H1 (cell line): ENCODE measurements around the gene TFE3. TPM values are rescaled to one million over a fixed set of nuclear protein-coding genes. Genes with fewer than 3 reads are reported as not detected.
A peak's percentile ranks its signal among the peaks of the same experiment; 100 is the strongest.

Experiments
- CTCF ChIA-PET: fragments of 300-600 bp; sonication (Branson Sonifier 250); formaldehyde crosslinking; loops from one replicate; lab custom pipeline; 2021; ENCODE audit not compliant: partially characterized antibody; lab: Charles Lee
- POLR2A ChIA-PET: fragments of 300-600 bp; sonication (Branson Sonifier 250); formaldehyde crosslinking; loops from one replicate; lab custom pipeline; 2021; ENCODE audit warnings: inconsistent platforms; ENCODE audit not compliant: partially characterized antibody; lab: Charles Lee
- DNase-seq, 2 experiments: peaks; one replicate each; pipeline versions ENCODE4 v3.0.0 to v3.0.0-alpha.2; 2010 to 2022; ENCODE audit warnings: low spot score in 2 of 2, low read depth in 1 of 2, mixed read lengths in 1 of 2
- FAIRE-seq: peaks from 2 replicates; lab custom pipeline; 2011; peaks lifted over from hg19 to GRCh38; lab: Jason Lieb, UNC
- H2AFZ ChIP-seq: 2 replicates; pipeline ENCODE4 v1.8.1; 2012; ENCODE audit warnings: low read length, inconsistent platforms
- H2AK5ac ChIP-seq: 2 replicates; pipeline ENCODE4 v1.6.1; 2013; ENCODE audit warnings: low read depth, low read length
- H2BK120ac ChIP-seq: replicated peaks from 2 replicates; pipeline ENCODE3; 2013; ENCODE audit warnings: low read depth, low read length, inconsistent platforms
- H2BK12ac ChIP-seq: 2 replicates; pipeline ENCODE4 v1.6.1; 2013; ENCODE audit warnings: low read depth, low read length
- H2BK15ac ChIP-seq: 2 replicates; pipeline ENCODE4 v1.6.1; 2013; ENCODE audit warnings: low read length
- H2BK20ac ChIP-seq: 2 replicates; pipeline ENCODE4 v1.6.1; 2013; ENCODE audit warnings: low read length
- H2BK5ac ChIP-seq: 2 replicates; pipeline ENCODE4 v1.6.1; 2013; ENCODE audit warnings: low read depth, low read length
- H3K14ac ChIP-seq: 2 replicates; pipeline ENCODE4 v1.6.1; 2013; ENCODE audit warnings: inconsistent platforms; ENCODE audit not compliant: insufficient read length
- H3K18ac ChIP-seq: 2 replicates; pipeline ENCODE4 v1.6.1; 2013; ENCODE audit warnings: low read length; ENCODE audit errors: extremely low read depth
- H3K23ac ChIP-seq: 2 replicates; pipeline ENCODE4 v1.6.1; 2013; ENCODE audit warnings: inconsistent platforms; ENCODE audit not compliant: insufficient read length
- H3K23me2 ChIP-seq: 2 replicates; pipeline ENCODE4 v1.6.1; 2013; ENCODE audit warnings: low read depth, low read length
- H3K27ac ChIP-seq: 2 replicates; pipeline ENCODE4 v1.6.1; 2011; ENCODE audit warnings: low read depth, low read length, inconsistent platforms
- H3K27me3 ChIP-seq, 4 experiments: replicated peaks in 1 of 4; 1 replicate in 1 of 4; 2 replicates in 3 of 4; pipeline versions ENCODE4 v1.6.1 to v1.8.1; 2011 to 2013; ENCODE audit warnings: low read length in 3 of 4, mild to moderate bottlenecking in 3 of 4, inconsistent platforms in 2 of 4, mixed read lengths in 2 of 4, moderate library complexity in 1 of 4; ENCODE audit not compliant: control insufficient read depth in 3 of 4, insufficient read depth in 3 of 4; ENCODE audit errors: extremely low read depth in 1 of 4
- H3K36me3 ChIP-seq, 4 experiments: 2 replicates each; pipeline versions ENCODE4 v1.6.1 to v1.8.1; 2011 to 2013; ENCODE audit warnings: mild to moderate bottlenecking in 4 of 4, low read length in 3 of 4, moderate library complexity in 2 of 4, control low read depth in 1 of 4, inconsistent platforms in 1 of 4; ENCODE audit not compliant: insufficient read depth in 4 of 4, control insufficient read depth in 2 of 4
- H3K4ac ChIP-seq: replicated peaks from 2 replicates; pipeline ENCODE3; 2013; ENCODE audit warnings: low read length, low read depth, mixed read lengths, inconsistent platforms; ENCODE audit not compliant: insufficient read length
- H3K4me1 ChIP-seq, 4 experiments: replicated peaks in 1 of 4; 1 replicate in 1 of 4; 2 replicates in 3 of 4; pipeline versions ENCODE4 v1.6.1 to v1.8.1; 2011 to 2013; ENCODE audit warnings: low read length in 3 of 4, inconsistent platforms in 2 of 4, mixed read lengths in 1 of 4; ENCODE audit not compliant: insufficient read depth in 4 of 4, control insufficient read depth in 3 of 4
- H3K4me2 ChIP-seq, 2 experiments: 2 replicates each; pipeline versions ENCODE4 v1.6.1 to v1.8.1; 2011 to 2013; ENCODE audit warnings: low read depth in 2 of 2, low read length in 2 of 2, control low read depth in 1 of 2, inconsistent platforms in 1 of 2, mild to moderate bottlenecking in 1 of 2; ENCODE audit not compliant: insufficient read depth in 1 of 2
- H3K4me3 ChIP-seq, 4 experiments: fragments of 200-600, 300-600 bp in 1 of 4; sonication (generic), shearing (Covaris generic), sonication (Bioruptor Twin) in 1 of 4; 2 replicates each; pipeline versions ENCODE4 v1.5.1 to v1.8.1; 2011 to 2016; ENCODE audit warnings: low read length in 4 of 4, low read depth in 3 of 4, control low read depth in 2 of 4, inconsistent platforms in 2 of 4, mild to moderate bottlenecking in 2 of 4, mixed read lengths in 1 of 4, moderate library complexity in 1 of 4; ENCODE audit not compliant: insufficient read depth in 2 of 4; ENCODE audit errors: extremely low read depth in 1 of 4
- H3K56ac ChIP-seq: replicated peaks from 2 replicates; pipeline ENCODE3; 2013; ENCODE audit warnings: low read depth, mild to moderate bottlenecking, mixed read lengths, low read length, inconsistent platforms; ENCODE audit not compliant: insufficient read length
- H3K79me1 ChIP-seq: 2 replicates; pipeline ENCODE4 v1.6.1; 2013; ENCODE audit warnings: low read depth, low read length, control low read depth
- H3K79me2 ChIP-seq, 2 experiments: 2 replicates each; pipeline versions ENCODE4 v1.6.1 to v1.8.1; 2012 to 2013; ENCODE audit warnings: low read length in 2 of 2, mild to moderate bottlenecking in 2 of 2, inconsistent platforms in 1 of 2; ENCODE audit not compliant: insufficient read depth in 2 of 2, control insufficient read depth in 1 of 2
- H3K9ac ChIP-seq, 4 experiments: replicated peaks in 1 of 4; 1 replicate in 1 of 4; 2 replicates in 3 of 4; pipeline versions ENCODE4 v1.6.1 to v1.8.1; 2011 to 2013; ENCODE audit warnings: low read depth in 3 of 4, low read length in 3 of 4, control low read depth in 2 of 4, mild to moderate bottlenecking in 2 of 4, moderate library complexity in 2 of 4, inconsistent platforms in 1 of 4; ENCODE audit errors: extremely low read depth in 1 of 4
- H3K9me3 ChIP-seq, 2 experiments: 2 replicates each; pipeline versions ENCODE4 v1.6.1 to v1.8.1; 2012 to 2013; ENCODE audit warnings: mild to moderate bottlenecking in 2 of 2, moderate library complexity in 2 of 2, control low read depth in 1 of 2, inconsistent platforms in 1 of 2, low read depth in 1 of 2, low read length in 1 of 2, mixed read lengths in 1 of 2; ENCODE audit not compliant: insufficient read depth in 2 of 2
- H4K20me1 ChIP-seq, 2 experiments: replicated peaks in 1 of 2; 2 replicates each; pipeline versions ENCODE3 to v1.8.1; 2011 to 2013; ENCODE audit warnings: inconsistent platforms in 2 of 2, low read length in 2 of 2, mild to moderate bottlenecking in 1 of 2; ENCODE audit not compliant: insufficient read depth in 2 of 2, control insufficient read depth in 1 of 2
- H4K5ac ChIP-seq: 2 replicates; pipeline ENCODE4 v1.6.1; 2013; ENCODE audit warnings: low read length, low read depth, mixed read lengths, inconsistent platforms; ENCODE audit not compliant: insufficient read length
- H4K8ac ChIP-seq: 2 replicates; pipeline ENCODE4 v1.8.0; 2013; ENCODE audit warnings: mild to moderate bottlenecking, moderate library complexity, low read length, inconsistent platforms; ENCODE audit not compliant: insufficient read depth; ENCODE audit errors: extremely low read depth
- H4K91ac ChIP-seq: replicated peaks from 2 replicates; pipeline ENCODE3; 2013; ENCODE audit warnings: low read length, mixed read lengths, inconsistent platforms; ENCODE audit not compliant: insufficient read length
- ATF3 ChIP-seq: IDR thresholded peaks from 2 replicates; pipeline ENCODE4 v1.6.1; 2011; ENCODE audit warnings: low read depth, mild to moderate bottlenecking, low read length; ENCODE audit not compliant: insufficient read depth
- CTCF ChIP-seq, 3 experiments: IDR thresholded peaks; 1 replicate in 2 of 3; 2 replicates in 1 of 3; pipeline versions ENCODE4 v1.5.1 to v1.6.1; 2011; ENCODE audit warnings: low read length in 3 of 3, mild to moderate bottlenecking in 3 of 3, inconsistent platforms in 2 of 3, low read depth in 1 of 3, moderate library complexity in 1 of 3; ENCODE audit not compliant: insufficient read depth in 1 of 3; ENCODE audit errors: control extremely low read depth in 1 of 3
- TAF1 ChIP-seq: IDR thresholded peaks from 2 replicates; pipeline ENCODE4 v1.6.1; 2011; ENCODE audit warnings: mild to moderate bottlenecking, low read depth, low read length
- WGBS, 2 experiments: shearing (Covaris generic) in 1 of 2; methylation state at CpG; one replicate each; pipeline versions ENCODE4 v1.1.6 to v1.1.7; 2013 to 2015; ENCODE audit warnings: low lambda C conversion rate in 2 of 2, mixed read lengths in 2 of 2, inconsistent platforms in 1 of 2, low coverage in 1 of 2, missing lambda C conversion rate in 1 of 2; ENCODE audit not compliant: insufficient replicate concordance in 2 of 2, insufficient coverage in 1 of 2, insufficient read length in 1 of 2; ENCODE audit errors: extremely low coverage in 1 of 2, missing lambda C conversion rate in 1 of 2; 5-methylcytosine and 5-hydroxymethylcytosine counted together
- long read RNA-seq, 2 experiments: library from RNA in 1 of 2; library from capped mRNA in 1 of 2; stranded (forward); transcript quantifications; one replicate each; pipeline ENCODE4 v2.0.0, GENCODE V29; 2021; ENCODE audit warnings: inconsistent platforms in 1 of 2
- polyA minus RNA-seq, 3 experiments: library from RNA; depleted of rRNA, polyadenylated mRNA; stranded (reverse); fragments of >200 nt; gene quantifications; 1 replicate in 2 of 3; 2 replicates in 1 of 3; pipeline ENCODE4 v1.2.3, GENCODE V29; 2011
- polyA plus RNA-seq, 7 experiments: library from polyadenylated mRNA; depleted of rRNA in 3 of 7; stranded (reverse) in 5 of 7; unstranded in 2 of 7; fragments of >200 nt in 5 of 7; fragments of 200-250 nt in 2 of 7; gene quantifications; 1 replicate in 5 of 7; 2 replicates in 1 of 7; 4 replicates in 1 of 7; pipeline versions ENCODE4 v1.2.1 to v1.2.3, GENCODE V29; 2011 to 2013; ENCODE audit warnings: missing spikeins in 2 of 7, mixed read lengths in 2 of 7
- total RNA-seq: library from RNA; stranded (reverse); fragmentation: NEBNext Ultra II Directional; extraction: Animal tissue kit (Norgen Biotek cat#: 25700); gene quantifications from 2 replicates; pipeline ENCODE4 v1.2.1, GENCODE V29; 2021

Gene TFE3
- total RNA-seq, result 52.9 and 55.2 TPM in 2 replicates
- polyA plus RNA-seq (2011; rRNA removed), result 33.7 and 81.1 TPM in 2 replicates
- polyA plus RNA-seq (2011; cell fraction: cytosol; rRNA removed), result 44.1 TPM
- polyA plus RNA-seq (2011; cell fraction: nucleus; rRNA removed), result 70.3 TPM
- 41.3 to 65.5 TPM (median 59.6 TPM) in 4 replicates for polyA plus RNA-seq (2012, experiment 1 of 2)
- 49.6 TPM for polyA plus RNA-seq (2012, experiment 2 of 2)
- 36.8 TPM for polyA plus RNA-seq (2013, experiment 1 of 2)
- polyA plus RNA-seq (2013, experiment 2 of 2), result 35.5 TPM
- polyA minus RNA-seq (2011; rRNA and poly(A)+ RNA removed), result 44.0 and 51.3 TPM in 2 replicates
- polyA minus RNA-seq (2011; cell fraction: cytosol; rRNA and poly(A)+ RNA removed), result 51.0 TPM
- 28.0 TPM for polyA minus RNA-seq (2011; cell fraction: nucleus; rRNA and poly(A)+ RNA removed)
- long read RNA-seq, experiment 1, transcript TFE3-201 (10 exons, 3,415 nt), result major isoform, 5 of 58 reads
- long read RNA-seq, experiment 1, partial matches to known transcripts, result 13 of 58 reads
- long read RNA-seq, experiment 1, other reads (novel, unspliced or antisense), result 38 of 58 reads
- long read RNA-seq, experiment 2, partial matches to known transcripts, result 0 of 7 reads
- long read RNA-seq, experiment 2, other reads (novel, unspliced or antisense), result 7 of 7 reads

GRCh38 chrX:49043220-49043986, at the start of gene TFE3:
TSS of gene TFE3 (minus strand) at chrX:49043357. CDS start at chrX:49043226, 131 bp downstream.
- H4K20me1 ChIP-seq, result no peaks in the 10 kb centered on the region
- H3K56ac ChIP-seq, result no peak within 1 kb of the TSS
- no peak within 1 kb of the TSS for H2AK5ac ChIP-seq
- peak within 1 kb of the TSS; percentile 66 for H4K91ac ChIP-seq
- CTCF ChIA-PET, result interaction anchor here (0.9 to 1.6 kb wide), 5 partner anchors 16 to 72 kb away, joined by 3 to 5 read pairs (median 5); partner anchors contain the start of gene KCND1
- H4K8ac ChIP-seq, result no peak within 1 kb of the TSS; the same call in 1 of the 2 replicates
- H3K18ac ChIP-seq, result peak within 1 kb of the TSS; percentile 48
- no peak within 1 kb of the TSS for H2AFZ ChIP-seq
- DNase-seq (peak; percentile 88 to 96), FAIRE-seq (peak; percentile 95)
- 2% methylated on average over 38 of the region's 67 CpGs; no CpG with 5 or more reads in 1 of the 2 experiments for WGBS, 2 experiments
- H2BK12ac ChIP-seq, result 0 out of 2 replicates have a peak within 1 kb of the TSS, but pooled peaks have one; percentile 60
- peak within 1 kb of the TSS; percentile 13 to 82 (median 53) for H3K9ac ChIP-seq
- no peak within 1 kb of the TSS for H3K14ac ChIP-seq
- no peak within 1 kb of the TSS for H3K23ac ChIP-seq
- H3K4me1 ChIP-seq, result peaks cover 6 to 13% (median 7%) of the 10 kb centered on the region in 4 experiments
- H3K4me2 ChIP-seq, result peak within 1 kb of the TSS; percentile 67 to 75
- H3K23me2 ChIP-seq, result peaks cover 2% of the 10 kb centered on the region; the same call in 1 of the 2 replicates
- H4K5ac ChIP-seq, result peak within 1 kb of the TSS; percentile 64
- no peak within 1 kb of the TSS for H2BK20ac ChIP-seq
- peaks cover 5 to 12% (median 8%) of the 10 kb centered on the region in 4 experiments; a peak in 6 of 8 replicates for H3K36me3 ChIP-seq
- no peak within 1 kb of the TSS for H3K4ac ChIP-seq
- POLR2A ChIA-PET, result interaction anchor here (1.2 to 3.1 kb wide), 9 partner anchors 10 to 146 kb away, joined by 3 to 16 read pairs (median 4); partner anchors contain the start of genes GRIPAP1, KCND1, OTUD5 and PQBP1
- H2BK15ac ChIP-seq, result peak within 1 kb of the TSS; percentile 81; the same call in 1 of the 2 replicates
- H3K9me3 ChIP-seq, result no peaks in the 10 kb centered on the region
- peaks cover 9 to 28% of the 10 kb centered on the region in 2 experiments; a peak in 3 of 4 replicates for H3K79me2 ChIP-seq
- H3K4me3 ChIP-seq, result peak within 1 kb of the TSS; percentile 73 to 95 (median 86)
- H2BK120ac ChIP-seq, result peak within 1 kb of the TSS; percentile 67
- peak within 1 kb of the TSS; percentile 81 for H3K27ac ChIP-seq
- H3K27me3 ChIP-seq, result no peaks in the 10 kb centered on the region
- H3K79me1 ChIP-seq, result no peaks in the 10 kb centered on the region
- peak within 1 kb of the TSS; percentile 85; the same call in 1 of the 2 replicates for H2BK5ac ChIP-seq
- TF ChIP-seq TAF1 (0 out of 2 replicates have a peak, but pooled peaks have one; percentile 34), ATF3 (0 out of 2 replicates have a peak, but pooled peaks have one; percentile 13), CTCF (IDR thresholded peaks at IDR 0.05; ENCODE audit: control extremely low read depth in 1 of 3, insufficient read depth in 1 of 3, low read depth in 1 of 3, low read length in 3 of 3) (peak; percentile 43 to 61 (median 51))
